NCI-H1417 (cell line): ENCODE results near the gene RAPGEF3.

Experiments
- DNase-seq, 3 experiments: peaks; one replicate each; lab custom pipeline; 2025; lab: John Stamatoyannopoulos, UW

Gene RAPGEF3

DNA sequence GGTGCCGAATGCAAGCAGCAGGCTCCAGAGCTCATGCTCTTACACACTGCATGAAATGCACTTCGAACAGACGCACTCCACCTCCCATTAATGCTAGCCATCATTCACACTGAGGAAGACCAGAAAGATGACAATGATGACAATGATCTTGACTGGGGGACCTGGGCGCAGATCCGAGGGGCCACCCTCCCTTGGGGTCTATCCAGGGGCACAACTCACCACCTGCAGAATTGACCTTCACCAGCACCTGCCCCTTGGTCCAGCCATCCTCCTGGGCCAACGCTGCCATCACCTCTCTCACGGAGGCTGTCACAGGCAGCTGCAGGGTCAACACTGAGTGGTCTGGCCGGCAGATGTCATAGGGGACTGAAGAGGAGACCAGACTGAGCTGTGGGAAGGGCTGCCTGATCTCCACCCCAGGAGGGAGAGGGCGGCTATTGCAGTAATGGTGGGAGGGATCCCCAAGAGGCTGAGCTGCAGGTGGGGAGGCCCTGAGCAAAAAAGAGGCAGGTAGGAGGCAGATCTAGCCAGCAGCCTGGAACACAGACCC lies 15.3 kb downstream of the RAPGEF3 start:
- DNase-seq: peak in 1 of 3 experiments; percentile 49

DNA sequence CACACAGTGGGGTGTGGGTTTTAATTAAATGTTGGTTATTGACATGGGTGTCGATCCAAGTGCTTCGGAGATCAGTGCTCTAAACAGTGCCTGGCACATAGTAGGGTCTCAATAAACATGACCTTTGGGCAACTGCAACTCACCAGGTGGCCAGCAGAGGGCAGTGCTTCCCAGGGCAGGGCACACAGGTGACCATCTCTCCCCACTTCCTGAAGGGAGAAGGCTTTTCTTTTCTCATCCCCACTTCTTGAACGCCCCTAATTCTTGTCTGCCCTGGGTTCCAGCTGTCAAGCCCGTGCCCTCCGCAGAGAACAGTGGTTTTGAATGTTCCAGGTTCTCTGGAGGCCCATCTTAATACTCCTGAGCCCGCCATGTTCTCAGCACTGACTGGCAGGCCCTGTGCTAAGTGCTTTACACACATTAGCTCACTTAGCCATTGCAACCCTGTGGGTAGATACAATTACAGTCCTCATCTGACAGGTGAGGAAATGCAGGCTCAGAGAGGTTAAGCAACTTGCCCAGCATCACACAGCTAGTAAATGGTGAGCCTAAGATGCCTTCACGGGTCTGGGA lies 16.3 kb downstream of the RAPGEF3 start:
- DNase-seq: peak in 2 of 3 experiments; percentile 14 to 54

DNA sequence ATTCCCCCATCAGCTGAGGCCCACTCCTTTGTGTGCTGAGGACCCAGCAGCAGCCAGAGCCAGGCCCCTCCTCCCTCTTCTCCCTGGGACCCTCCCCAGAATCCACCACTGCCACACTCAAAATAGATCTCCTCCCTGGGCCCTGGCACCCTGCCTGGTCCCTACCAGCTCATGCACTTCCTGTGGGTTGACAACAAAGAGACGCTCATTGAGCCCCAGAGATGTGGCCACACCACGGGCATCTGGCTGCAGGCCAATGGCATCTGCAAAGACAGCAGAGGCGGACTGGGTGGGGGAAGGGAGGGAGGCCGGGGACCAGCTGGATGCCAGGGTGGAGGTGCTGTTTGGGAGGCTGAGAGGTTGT lies 17.4 kb downstream of the RAPGEF3 start:
- DNase-seq: peak; percentile 49 to 96 (median 85)

DNA sequence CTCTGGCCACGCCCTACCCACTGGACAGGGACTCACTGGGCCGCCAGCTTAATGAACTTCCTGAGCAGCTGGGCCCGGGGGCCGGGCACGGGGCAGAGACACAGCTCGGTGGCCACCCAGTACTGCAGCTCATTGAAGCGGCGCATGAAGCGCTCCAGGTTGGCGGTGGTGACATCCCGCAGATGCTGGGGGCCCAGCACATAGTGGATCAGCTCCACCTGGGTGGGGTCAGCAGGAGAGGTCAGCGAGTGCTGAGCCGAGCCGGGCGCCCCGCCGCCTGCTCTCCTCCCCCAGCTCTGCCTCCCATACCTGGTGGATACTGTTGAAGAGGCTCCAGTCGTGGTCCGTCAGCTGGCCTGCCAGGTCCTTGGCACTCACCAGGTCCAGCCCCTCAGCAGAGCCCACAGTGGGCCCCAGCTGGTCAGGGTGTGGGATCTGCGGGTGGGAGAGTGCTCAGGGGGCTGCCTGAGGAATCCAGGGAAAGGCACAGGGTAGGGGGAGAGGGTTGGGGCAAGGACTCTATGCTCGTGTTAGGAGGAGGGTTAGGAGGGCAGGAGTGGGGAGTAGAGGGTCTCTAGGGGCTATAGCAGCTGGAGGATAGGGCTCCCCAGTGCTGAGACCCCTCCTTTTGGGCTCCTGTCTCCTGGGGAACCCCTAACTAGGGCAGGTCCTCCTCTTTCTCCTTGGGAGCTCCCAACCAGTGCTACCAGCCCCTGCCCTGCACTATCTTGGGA lies 17.9 kb downstream of the RAPGEF3 start:
- peak in 1 of 3 experiments; percentile 51 for DNase-seq

DNA sequence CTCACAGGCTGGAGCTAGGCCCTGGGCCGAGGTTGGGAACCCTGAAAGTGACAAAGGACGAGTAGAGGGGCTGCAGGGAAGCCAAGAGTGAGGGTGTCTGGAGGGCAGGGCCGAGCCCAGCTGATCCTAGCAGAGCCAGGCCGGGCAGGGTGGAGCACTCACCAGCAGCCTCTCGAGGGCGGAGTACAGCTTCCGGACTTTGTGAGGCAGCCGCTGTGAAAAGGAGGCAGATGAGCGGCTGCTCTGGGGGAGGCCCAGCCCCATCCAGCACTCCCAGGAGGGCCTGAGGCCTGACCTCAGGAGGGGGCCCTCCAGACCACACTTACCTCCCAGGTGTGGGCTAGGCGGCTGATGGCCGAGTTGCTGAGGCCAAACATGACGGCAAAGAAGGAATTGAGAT lies 18.7 kb downstream of the RAPGEF3 start:
- no peak for DNase-seq

DNA sequence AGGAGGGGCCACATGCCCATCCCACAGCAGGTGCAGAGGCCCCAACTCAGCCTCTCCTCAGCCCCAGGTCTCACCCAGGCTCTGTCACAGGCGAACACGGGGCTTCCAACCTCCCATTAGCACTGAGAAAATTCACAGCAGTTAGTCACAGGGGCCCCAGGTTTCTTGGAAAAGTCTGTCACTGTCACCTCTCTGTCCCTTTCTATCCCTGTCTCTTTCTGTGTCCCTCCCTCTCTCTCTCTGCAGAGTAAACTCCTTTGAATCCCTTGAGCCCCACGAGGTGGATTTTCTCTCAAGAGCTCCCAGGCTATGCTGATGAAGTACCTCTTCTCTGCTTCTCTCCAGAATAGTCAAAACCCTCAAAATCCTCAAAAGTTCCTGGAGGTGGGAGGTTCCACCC lies 19.4 kb downstream of the RAPGEF3 start:
- no peak for DNase-seq

DNA sequence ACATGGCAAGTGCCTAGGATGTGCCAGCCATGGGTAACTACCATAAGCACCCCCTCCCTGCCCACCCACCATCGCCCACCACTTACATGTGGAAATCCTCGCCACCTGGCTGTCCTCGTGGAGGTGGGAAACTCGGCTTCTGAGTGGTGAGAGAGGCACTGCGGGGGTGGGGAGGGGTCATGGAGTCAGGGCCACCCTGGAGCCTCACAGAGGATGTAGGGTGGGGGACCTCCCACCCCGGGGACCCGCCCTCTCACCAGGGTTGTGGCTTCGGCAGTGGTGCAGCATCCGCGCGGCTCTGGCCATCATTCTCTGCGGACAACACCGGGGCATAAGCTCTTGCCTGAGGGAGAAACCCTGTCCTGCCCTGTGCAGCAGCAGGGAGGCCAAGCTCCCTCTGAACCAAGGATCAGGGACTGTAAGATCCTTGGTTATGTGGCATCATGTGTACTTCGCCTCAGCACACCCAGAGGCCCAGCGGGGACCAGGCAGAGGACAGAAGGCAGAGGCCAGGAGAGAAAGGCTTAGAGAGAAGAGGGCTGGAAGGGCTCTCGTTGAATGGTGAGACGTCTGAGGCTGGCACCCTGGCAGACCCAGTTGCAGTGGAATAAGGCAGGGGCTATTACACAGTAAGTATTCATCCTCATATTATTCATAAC lies 20.6 kb downstream of the RAPGEF3 start:
- DNase-seq: no peak

DNA sequence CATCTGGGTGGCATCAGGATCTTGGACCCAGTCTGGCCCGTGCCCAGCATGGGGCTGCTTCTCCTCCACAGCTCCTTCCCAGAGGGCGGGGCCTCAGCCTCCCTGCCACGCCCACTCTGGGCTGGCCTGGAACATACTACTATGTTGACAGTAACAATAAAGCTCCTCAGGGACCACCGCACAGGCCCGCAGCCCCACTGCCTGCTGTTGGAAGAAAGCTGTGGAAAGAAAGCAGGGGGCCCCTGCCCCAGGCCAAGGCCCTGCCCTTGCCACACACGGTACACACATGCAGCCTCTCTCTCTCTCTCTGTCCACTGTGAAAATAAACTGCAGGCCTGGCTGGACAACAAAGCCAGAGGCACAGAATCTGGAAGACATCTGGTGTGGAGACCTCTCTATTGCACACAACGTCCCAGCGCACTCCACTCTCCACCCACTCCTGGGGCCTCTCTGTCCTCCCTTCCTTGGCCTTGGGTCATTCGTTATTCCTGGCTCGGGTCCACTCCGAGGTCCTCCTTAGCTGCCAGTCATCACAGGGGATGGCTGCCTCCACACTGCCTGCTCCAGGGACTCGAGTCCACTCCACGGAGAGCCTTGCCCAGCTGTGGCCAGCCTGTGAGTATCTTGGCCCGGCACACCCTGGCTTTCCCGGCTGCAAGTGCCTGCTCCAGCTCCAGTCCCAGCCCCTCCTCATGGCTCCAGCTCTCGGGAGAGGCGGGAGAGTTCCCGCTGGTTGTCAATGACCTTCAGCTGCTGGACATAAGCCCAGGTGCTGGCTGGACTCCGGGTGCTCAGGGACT lies 21.6 kb downstream of the RAPGEF3 start:
- no peak for DNase-seq

DNA sequence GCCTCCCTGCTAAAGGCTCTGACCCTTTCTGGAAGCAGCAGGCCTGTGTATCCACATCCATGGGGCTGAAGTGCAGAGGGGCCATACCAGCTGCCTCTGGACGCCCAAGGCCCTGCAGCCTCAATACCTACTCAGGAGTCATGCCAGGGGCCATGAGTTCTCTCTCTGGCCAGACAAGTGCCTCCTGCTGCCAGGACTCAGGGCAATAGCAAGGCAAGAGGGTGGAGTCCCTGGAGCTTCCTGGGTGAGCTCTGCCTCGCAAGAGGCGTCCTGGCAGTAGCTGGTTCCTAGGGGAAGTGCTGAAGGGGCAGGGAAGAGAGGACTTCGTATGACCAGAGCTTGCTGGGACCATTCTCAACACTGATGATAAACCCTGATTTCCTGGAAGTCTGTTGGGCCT lies 22.5 kb downstream of the RAPGEF3 start:
- no peak for DNase-seq

DNA sequence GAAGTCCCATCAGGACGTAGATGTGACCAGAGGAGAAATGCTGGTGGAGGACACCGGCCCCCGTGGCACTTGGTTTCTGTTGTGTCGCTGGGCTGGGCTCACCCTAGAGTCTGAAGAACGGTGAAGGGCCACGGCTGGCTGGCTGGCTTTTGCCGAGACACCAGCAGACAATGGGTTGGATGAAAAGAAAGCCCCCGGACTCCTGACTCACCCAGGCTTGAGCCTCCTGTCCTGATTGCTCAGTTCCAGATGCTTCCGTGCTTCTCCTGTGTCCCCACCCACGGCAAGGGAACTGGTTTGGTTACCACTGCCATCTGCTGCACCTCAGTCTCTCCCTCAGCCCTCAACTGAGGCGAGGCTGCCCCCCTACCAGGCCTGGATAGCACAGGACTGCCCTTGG lies 23.0 kb downstream of the RAPGEF3 start:
- DNase-seq: no peak

DNA sequence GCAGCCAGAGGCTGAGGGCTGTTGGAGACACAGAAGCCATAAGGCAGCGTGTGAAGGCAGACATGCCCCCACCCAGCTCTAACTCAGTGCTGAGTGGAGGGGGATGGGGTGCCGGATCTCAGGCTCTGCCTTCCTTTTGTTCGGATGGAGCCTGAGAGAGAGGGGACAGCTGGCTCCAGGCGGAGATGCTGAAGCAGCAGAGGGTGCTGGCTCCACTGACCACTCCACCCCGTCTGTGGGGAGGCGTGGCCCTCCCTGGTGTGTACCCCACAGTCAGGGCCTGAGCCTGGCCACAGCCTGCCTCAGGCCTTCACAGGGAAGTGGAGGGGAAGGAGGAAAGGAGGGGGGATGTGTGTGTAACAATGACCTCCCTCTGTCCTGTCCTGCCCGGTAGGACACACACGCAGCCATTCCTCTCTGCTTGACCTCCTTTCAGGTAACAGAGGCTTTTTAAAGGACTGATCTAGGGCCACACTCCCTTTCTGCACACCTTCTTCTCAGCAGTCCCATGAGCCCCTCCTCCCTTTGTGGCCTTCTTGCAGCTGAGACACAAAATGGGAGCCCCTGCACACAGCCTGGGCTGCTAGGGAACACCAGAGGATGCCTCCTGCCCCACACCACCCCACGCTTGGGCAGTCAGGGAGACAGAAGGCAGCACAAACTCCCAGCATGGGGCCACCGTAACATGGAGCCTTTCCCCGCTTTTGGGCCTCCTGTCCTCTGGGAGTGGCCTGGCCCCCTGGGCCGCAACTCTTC lies 23.8 kb downstream of the RAPGEF3 start:
- peak in 2 of 3 experiments; percentile 36 to 70 for DNase-seq

DNA sequence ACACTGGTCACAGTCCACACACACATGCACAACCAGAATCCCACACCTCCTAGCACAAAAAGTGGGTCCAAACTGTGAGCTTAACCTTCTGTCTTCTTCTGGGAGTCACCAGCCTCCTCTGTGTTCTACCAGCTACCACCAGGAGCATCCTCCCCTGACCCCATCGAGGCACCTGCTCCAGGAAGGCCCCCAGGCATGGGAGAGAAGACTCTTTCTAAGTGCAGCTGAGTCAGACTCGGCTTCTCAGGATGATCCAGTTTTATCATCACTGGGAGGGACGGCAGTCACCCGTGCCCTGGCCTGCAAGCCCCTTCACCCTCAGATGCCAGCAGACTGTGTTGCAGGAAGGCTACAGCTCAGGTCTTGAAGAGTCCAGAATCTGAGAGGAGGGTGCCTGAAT lies 25.5 kb downstream of the RAPGEF3 start:
- DNase-seq: no peak

DNA sequence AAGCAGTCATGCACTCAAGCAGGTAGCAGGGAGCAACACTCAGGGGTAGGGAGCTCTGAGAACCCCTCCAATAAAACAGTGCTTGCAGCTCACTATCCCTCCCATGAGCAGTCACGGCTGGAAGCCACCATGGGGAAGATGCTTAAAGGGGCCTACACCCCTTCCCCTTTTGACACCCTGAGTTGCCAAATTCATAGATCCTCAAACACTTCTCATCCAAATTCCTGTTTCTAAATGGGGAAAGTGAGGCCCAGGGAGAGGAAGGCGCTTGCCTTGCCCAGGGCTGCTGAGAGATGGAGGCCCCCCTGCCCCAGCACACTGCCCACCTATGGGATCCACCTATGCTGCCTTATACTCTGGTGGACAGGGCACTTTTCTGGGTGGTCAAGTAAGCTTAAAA lies 26.2 kb downstream of the RAPGEF3 start:
- DNase-seq: no peak

DNA sequence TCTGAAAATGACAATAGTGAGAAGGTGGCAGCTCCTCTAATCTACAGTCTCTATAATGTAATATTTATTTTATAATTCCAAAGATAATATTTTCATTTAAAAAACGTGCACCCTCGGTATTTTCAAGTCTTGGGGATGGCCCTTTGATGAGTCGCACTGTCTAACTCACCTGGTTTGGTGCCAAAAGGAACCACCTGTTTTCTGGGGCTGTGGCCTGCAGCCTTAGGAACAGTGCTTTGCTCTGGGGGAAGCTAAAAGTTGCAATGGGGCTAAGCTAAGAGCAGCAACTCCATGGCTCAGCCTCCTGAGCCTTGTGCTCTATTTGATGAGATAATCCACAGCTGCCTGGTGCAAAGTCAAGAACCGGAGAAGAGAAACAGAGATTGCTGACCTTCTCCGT lies 27.0 kb downstream of the RAPGEF3 start:
- no peak for DNase-seq

DNA sequence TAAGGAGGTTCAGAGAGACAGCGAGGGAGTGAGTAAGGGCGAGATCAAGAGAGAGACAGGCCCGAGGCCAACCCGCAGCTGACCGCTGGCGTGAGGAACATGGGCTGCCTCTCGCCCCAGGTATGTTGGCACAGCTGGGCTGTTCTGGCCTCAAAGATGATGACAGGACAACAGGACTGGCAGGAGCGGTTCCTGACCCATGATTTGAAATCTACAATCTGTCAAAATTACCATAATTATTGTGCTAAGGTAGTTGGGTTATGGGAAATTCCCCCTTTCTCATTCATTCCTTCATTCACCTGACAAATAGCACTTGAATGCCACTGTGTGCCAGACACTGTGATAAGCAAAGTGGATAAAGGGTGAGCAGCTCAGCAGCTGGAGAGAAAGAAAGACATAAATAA lies 28.3 kb downstream of the RAPGEF3 start:
- DNase-seq: peak in 2 of 3 experiments; percentile 44 to 77

DNA sequence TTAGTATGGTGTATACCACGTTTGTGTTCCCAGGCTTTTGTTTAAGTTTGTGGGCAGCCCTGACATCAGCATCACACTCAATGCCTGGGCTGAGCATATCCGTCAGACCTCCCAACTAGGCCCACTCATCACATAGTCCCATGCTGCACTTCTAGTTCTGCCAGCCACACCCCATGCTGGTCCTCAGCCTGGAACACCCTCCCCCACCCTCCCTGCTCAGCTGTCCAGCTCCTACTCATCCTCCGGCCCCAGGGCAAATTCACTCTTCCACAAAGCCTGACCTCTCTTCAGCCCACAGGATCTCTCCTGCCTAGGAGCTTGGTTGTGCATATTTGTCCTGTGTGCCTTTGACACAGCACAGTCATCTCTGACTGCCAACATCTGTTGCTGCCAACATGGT lies 29.4 kb downstream of the RAPGEF3 start:
- no peak for DNase-seq

DNA sequence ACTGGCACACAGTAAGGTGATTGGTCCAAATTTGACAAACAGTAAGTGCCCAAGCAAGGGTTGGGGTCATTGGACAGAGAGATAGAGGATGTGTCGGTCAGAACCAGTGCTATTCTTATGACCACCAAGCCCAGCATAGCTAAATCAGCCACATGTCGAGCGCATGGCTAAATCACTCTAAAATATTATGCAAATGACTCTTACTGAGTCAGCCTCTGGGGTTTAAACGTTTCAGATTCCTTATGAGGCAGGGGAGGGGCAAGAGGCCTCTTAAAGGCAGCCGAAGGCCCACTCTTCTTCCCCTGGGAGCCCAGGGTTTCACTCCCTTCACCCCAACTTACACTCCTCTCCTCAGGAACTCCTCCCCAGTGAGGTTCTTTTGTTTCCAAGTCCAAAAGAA lies 32.8 kb downstream of the RAPGEF3 start:
- DNase-seq: no peak

DNA sequence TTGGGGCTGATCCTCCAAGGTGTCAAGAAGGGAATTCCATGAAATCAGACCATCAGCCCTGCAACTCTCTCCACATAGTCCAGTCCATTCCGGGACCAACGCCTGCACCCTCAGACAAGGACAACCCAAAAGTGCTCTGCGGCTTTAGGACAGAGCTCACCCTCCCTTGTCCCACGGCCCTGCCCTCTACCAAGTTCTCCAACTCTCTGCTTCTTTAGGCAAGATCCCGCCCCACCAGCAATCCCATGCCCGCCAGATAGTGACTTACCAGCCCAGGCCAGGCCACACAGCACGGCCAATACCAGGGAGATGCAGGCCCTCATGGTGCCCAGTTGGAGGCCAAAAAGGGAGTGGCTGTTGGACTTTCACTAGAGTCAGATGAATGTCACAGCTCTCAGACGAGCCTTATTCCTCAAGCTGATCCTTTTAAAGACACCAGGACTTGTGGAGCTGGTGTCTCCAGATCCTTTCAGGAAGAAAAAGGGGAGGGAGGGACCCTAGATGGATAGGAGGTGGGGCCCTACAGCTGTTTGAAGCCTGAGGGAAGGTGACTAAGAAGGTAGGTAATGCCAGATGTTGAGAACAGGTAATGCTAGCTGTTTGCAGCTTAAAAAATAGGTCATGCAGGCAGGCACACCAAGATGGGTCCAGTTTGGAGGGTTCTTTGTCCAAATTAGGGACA lies 33.4 kb downstream of the RAPGEF3 start, which contains the start of gene ENDOU:
TSS of gene ENDOU (minus strand) at position 400 of the 682 bp plus-strand sequence. CDS start at position 323, 77 bp downstream.
- no peak for DNase-seq

DNA sequence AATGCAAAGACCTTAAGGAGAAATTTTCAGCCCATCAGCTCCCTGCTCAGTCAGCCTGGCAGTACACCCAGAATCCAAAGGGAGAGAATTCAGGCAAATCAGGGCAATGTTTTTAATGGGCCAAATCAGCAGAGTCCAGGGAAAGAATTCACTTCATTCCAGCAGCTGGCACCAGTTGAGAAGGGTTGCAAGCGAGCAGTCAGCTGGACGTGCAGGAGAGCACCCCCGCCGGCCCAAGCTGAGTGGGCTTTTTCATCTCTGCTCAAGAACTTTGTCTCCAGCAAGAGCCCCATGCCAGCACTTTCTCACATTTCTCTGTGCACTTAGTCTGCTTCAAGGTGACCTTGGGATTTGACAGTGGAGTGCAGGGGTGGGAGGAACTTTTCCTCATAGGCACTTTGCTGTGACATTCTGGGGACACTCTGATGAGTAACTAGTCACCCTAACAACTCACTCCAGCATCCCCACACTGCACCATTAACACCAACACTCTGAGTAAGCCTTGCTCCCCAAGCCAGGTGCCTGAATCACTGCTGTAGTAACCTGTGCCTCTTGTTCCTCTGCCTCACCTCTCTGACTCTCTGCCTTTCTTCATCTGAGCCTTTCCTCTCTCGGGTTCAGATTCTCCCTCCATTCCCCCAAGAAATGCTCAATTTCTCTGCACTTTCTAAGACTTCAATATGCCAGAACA lies 35.6 kb downstream of the RAPGEF3 start:
- no peak for DNase-seq

DNA sequence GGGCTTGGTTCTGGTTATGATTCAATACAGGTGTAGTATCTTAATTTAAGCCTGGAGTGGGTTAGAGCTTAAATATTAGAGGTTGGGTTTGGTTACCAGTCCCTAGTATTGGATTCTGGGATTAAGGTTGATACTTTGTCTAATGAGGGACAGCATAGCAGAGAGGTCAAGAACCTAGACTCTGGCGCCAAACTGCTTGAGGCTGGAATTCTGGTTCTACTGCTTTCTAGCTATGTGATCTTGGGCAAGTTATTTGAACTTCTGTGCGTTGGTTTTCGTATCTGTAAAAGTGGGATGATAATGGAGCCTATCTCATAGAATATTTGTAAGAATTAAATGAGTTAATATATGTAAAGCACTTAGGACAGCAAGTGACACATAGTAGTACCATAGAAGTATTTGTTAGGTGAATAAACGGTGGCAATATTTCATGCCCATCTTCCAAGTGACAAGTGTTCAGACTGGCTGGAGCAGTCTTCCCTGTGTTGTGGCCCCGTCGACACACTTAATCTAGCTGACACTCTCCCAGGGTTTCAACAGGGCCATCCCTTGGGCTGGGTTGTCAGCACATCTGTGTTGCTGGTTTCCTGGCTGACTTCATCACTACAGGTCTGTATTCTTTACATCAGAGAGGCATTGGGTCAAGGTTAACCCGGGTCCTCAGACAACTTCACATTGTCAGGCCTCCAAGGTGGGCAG lies 36.4 kb downstream of the RAPGEF3 start:
- no peak for DNase-seq
